H1 (cell line): ENCODE measurements around the gene TXNDC2. TPM values are rescaled to one million over a fixed set of nuclear protein-coding genes. Genes with fewer than 3 reads are reported as not detected.

Experiments
- CTCF ChIA-PET: fragments of 300-600 bp; sonication (Branson Sonifier 250); formaldehyde crosslinking; loops from one replicate; lab custom pipeline; 2021; ENCODE audit not compliant: partially characterized antibody; lab: Charles Lee
- POLR2A ChIA-PET: fragments of 300-600 bp; sonication (Branson Sonifier 250); formaldehyde crosslinking; loops from one replicate; lab custom pipeline; 2021; ENCODE audit warnings: inconsistent platforms; ENCODE audit not compliant: partially characterized antibody; lab: Charles Lee
- DNase-seq, 2 experiments: peaks; one replicate each; pipeline versions ENCODE4 v3.0.0 to v3.0.0-alpha.2; 2010 to 2022; ENCODE audit warnings: low spot score in 2 of 2, low read depth in 1 of 2, mixed read lengths in 1 of 2
- FAIRE-seq: peaks from 2 replicates; lab custom pipeline; 2011; peaks lifted over from hg19 to GRCh38; lab: Jason Lieb, UNC
- H2AFZ ChIP-seq: 2 replicates; pipeline ENCODE4 v1.8.1; 2012; ENCODE audit warnings: low read length, inconsistent platforms
- H2AK5ac ChIP-seq: 2 replicates; pipeline ENCODE4 v1.6.1; 2013; ENCODE audit warnings: low read depth, low read length
- H2BK120ac ChIP-seq: replicated peaks from 2 replicates; pipeline ENCODE3; 2013; ENCODE audit warnings: low read depth, low read length, inconsistent platforms
- H2BK12ac ChIP-seq: 2 replicates; pipeline ENCODE4 v1.6.1; 2013; ENCODE audit warnings: low read depth, low read length
- H2BK15ac ChIP-seq: 2 replicates; pipeline ENCODE4 v1.6.1; 2013; ENCODE audit warnings: low read length
- H2BK20ac ChIP-seq: 2 replicates; pipeline ENCODE4 v1.6.1; 2013; ENCODE audit warnings: low read length
- H2BK5ac ChIP-seq: 2 replicates; pipeline ENCODE4 v1.6.1; 2013; ENCODE audit warnings: low read depth, low read length
- H3K14ac ChIP-seq: 2 replicates; pipeline ENCODE4 v1.6.1; 2013; ENCODE audit warnings: inconsistent platforms; ENCODE audit not compliant: insufficient read length
- H3K18ac ChIP-seq: 2 replicates; pipeline ENCODE4 v1.6.1; 2013; ENCODE audit warnings: low read length; ENCODE audit errors: extremely low read depth
- H3K23ac ChIP-seq: 2 replicates; pipeline ENCODE4 v1.6.1; 2013; ENCODE audit warnings: inconsistent platforms; ENCODE audit not compliant: insufficient read length
- H3K23me2 ChIP-seq: 2 replicates; pipeline ENCODE4 v1.6.1; 2013; ENCODE audit warnings: low read depth, low read length
- H3K27ac ChIP-seq: 2 replicates; pipeline ENCODE4 v1.6.1; 2011; ENCODE audit warnings: low read depth, low read length, inconsistent platforms
- H3K27me3 ChIP-seq, 4 experiments: replicated peaks in 1 of 4; 1 replicate in 1 of 4; 2 replicates in 3 of 4; pipeline versions ENCODE4 v1.6.1 to v1.8.1; 2011 to 2013; ENCODE audit warnings: low read length in 3 of 4, mild to moderate bottlenecking in 3 of 4, inconsistent platforms in 2 of 4, mixed read lengths in 2 of 4, moderate library complexity in 1 of 4; ENCODE audit not compliant: control insufficient read depth in 3 of 4, insufficient read depth in 3 of 4; ENCODE audit errors: extremely low read depth in 1 of 4
- H3K36me3 ChIP-seq, 4 experiments: 2 replicates each; pipeline versions ENCODE4 v1.6.1 to v1.8.1; 2011 to 2013; ENCODE audit warnings: mild to moderate bottlenecking in 4 of 4, low read length in 3 of 4, moderate library complexity in 2 of 4, control low read depth in 1 of 4, inconsistent platforms in 1 of 4; ENCODE audit not compliant: insufficient read depth in 4 of 4, control insufficient read depth in 2 of 4
- H3K4ac ChIP-seq: replicated peaks from 2 replicates; pipeline ENCODE3; 2013; ENCODE audit warnings: low read length, low read depth, mixed read lengths, inconsistent platforms; ENCODE audit not compliant: insufficient read length
- H3K4me1 ChIP-seq, 4 experiments: replicated peaks in 1 of 4; 1 replicate in 1 of 4; 2 replicates in 3 of 4; pipeline versions ENCODE4 v1.6.1 to v1.8.1; 2011 to 2013; ENCODE audit warnings: low read length in 3 of 4, inconsistent platforms in 2 of 4, mixed read lengths in 1 of 4; ENCODE audit not compliant: insufficient read depth in 4 of 4, control insufficient read depth in 3 of 4
- H3K4me2 ChIP-seq, 2 experiments: 2 replicates each; pipeline versions ENCODE4 v1.6.1 to v1.8.1; 2011 to 2013; ENCODE audit warnings: low read depth in 2 of 2, low read length in 2 of 2, control low read depth in 1 of 2, inconsistent platforms in 1 of 2, mild to moderate bottlenecking in 1 of 2; ENCODE audit not compliant: insufficient read depth in 1 of 2
- H3K4me3 ChIP-seq, 4 experiments: fragments of 200-600, 300-600 bp in 1 of 4; sonication (generic), shearing (Covaris generic), sonication (Bioruptor Twin) in 1 of 4; 2 replicates each; pipeline versions ENCODE4 v1.5.1 to v1.8.1; 2011 to 2016; ENCODE audit warnings: low read length in 4 of 4, low read depth in 3 of 4, control low read depth in 2 of 4, inconsistent platforms in 2 of 4, mild to moderate bottlenecking in 2 of 4, mixed read lengths in 1 of 4, moderate library complexity in 1 of 4; ENCODE audit not compliant: insufficient read depth in 2 of 4; ENCODE audit errors: extremely low read depth in 1 of 4
- H3K56ac ChIP-seq: replicated peaks from 2 replicates; pipeline ENCODE3; 2013; ENCODE audit warnings: low read depth, mild to moderate bottlenecking, mixed read lengths, low read length, inconsistent platforms; ENCODE audit not compliant: insufficient read length
- H3K79me1 ChIP-seq: 2 replicates; pipeline ENCODE4 v1.6.1; 2013; ENCODE audit warnings: low read depth, low read length, control low read depth
- H3K79me2 ChIP-seq, 2 experiments: 2 replicates each; pipeline versions ENCODE4 v1.6.1 to v1.8.1; 2012 to 2013; ENCODE audit warnings: low read length in 2 of 2, mild to moderate bottlenecking in 2 of 2, inconsistent platforms in 1 of 2; ENCODE audit not compliant: insufficient read depth in 2 of 2, control insufficient read depth in 1 of 2
- H3K9ac ChIP-seq, 4 experiments: replicated peaks in 1 of 4; 1 replicate in 1 of 4; 2 replicates in 3 of 4; pipeline versions ENCODE4 v1.6.1 to v1.8.1; 2011 to 2013; ENCODE audit warnings: low read depth in 3 of 4, low read length in 3 of 4, control low read depth in 2 of 4, mild to moderate bottlenecking in 2 of 4, moderate library complexity in 2 of 4, inconsistent platforms in 1 of 4; ENCODE audit errors: extremely low read depth in 1 of 4
- H3K9me3 ChIP-seq, 2 experiments: 2 replicates each; pipeline versions ENCODE4 v1.6.1 to v1.8.1; 2012 to 2013; ENCODE audit warnings: mild to moderate bottlenecking in 2 of 2, moderate library complexity in 2 of 2, control low read depth in 1 of 2, inconsistent platforms in 1 of 2, low read depth in 1 of 2, low read length in 1 of 2, mixed read lengths in 1 of 2; ENCODE audit not compliant: insufficient read depth in 2 of 2
- H4K20me1 ChIP-seq, 2 experiments: replicated peaks in 1 of 2; 2 replicates each; pipeline versions ENCODE3 to v1.8.1; 2011 to 2013; ENCODE audit warnings: inconsistent platforms in 2 of 2, low read length in 2 of 2, mild to moderate bottlenecking in 1 of 2; ENCODE audit not compliant: insufficient read depth in 2 of 2, control insufficient read depth in 1 of 2
- H4K5ac ChIP-seq: 2 replicates; pipeline ENCODE4 v1.6.1; 2013; ENCODE audit warnings: low read length, low read depth, mixed read lengths, inconsistent platforms; ENCODE audit not compliant: insufficient read length
- H4K8ac ChIP-seq: 2 replicates; pipeline ENCODE4 v1.8.0; 2013; ENCODE audit warnings: mild to moderate bottlenecking, moderate library complexity, low read length, inconsistent platforms; ENCODE audit not compliant: insufficient read depth; ENCODE audit errors: extremely low read depth
- H4K91ac ChIP-seq: replicated peaks from 2 replicates; pipeline ENCODE3; 2013; ENCODE audit warnings: low read length, mixed read lengths, inconsistent platforms; ENCODE audit not compliant: insufficient read length
- BACH1 ChIP-seq: IDR thresholded peaks from 2 replicates; pipeline ENCODE4 v1.6.1; 2012; ENCODE audit warnings: low read length, improper control_type of control experiment
- GTF2F1 ChIP-seq: IDR thresholded peaks from 2 replicates; pipeline ENCODE4 v1.6.1; 2012; ENCODE audit warnings: low read depth, low read length, improper control_type of control experiment, borderline replicate concordance
- NANOG ChIP-seq: IDR thresholded peaks from 2 replicates; pipeline ENCODE4 v1.6.1; 2011; ENCODE audit warnings: low read length, low read depth, mild to moderate bottlenecking, inconsistent platforms; ENCODE audit not compliant: insufficient read depth, poor library complexity, severe bottlenecking
- RAD21 ChIP-seq, 2 experiments: IDR thresholded peaks in 1 of 2; conservative IDR thresholded peaks in 1 of 2; 2 replicates each; pipeline ENCODE4 v1.6.1; 2011; ENCODE audit warnings: low read depth in 2 of 2, low read length in 2 of 2, improper control_type of control experiment in 1 of 2, inconsistent platforms in 1 of 2, mild to moderate bottlenecking in 1 of 2, moderate library complexity in 1 of 2
- SP2 ChIP-seq: IDR thresholded peaks from 2 replicates; pipeline ENCODE4 v1.6.1; 2012; ENCODE audit warnings: mild to moderate bottlenecking, low read length, inconsistent platforms
- TCF12 ChIP-seq: IDR thresholded peaks from 2 replicates; pipeline ENCODE4 v1.6.1; 2011; ENCODE audit warnings: low read depth, mild to moderate bottlenecking, low read length
- WGBS, 2 experiments: shearing (Covaris generic) in 1 of 2; methylation state at CpG; one replicate each; pipeline versions ENCODE4 v1.1.6 to v1.1.7; 2013 to 2015; ENCODE audit warnings: low lambda C conversion rate in 2 of 2, mixed read lengths in 2 of 2, inconsistent platforms in 1 of 2, low coverage in 1 of 2, missing lambda C conversion rate in 1 of 2; ENCODE audit not compliant: insufficient replicate concordance in 2 of 2, insufficient coverage in 1 of 2, insufficient read length in 1 of 2; ENCODE audit errors: extremely low coverage in 1 of 2, missing lambda C conversion rate in 1 of 2; 5-methylcytosine and 5-hydroxymethylcytosine counted together
- polyA plus RNA-seq, 7 experiments: library from polyadenylated mRNA; depleted of rRNA in 3 of 7; stranded (reverse) in 5 of 7; unstranded in 2 of 7; fragments of >200 nt in 5 of 7; fragments of 200-250 nt in 2 of 7; gene quantifications; 1 replicate in 5 of 7; 2 replicates in 1 of 7; 4 replicates in 1 of 7; pipeline versions ENCODE4 v1.2.1 to v1.2.3, GENCODE V29; 2011 to 2013; ENCODE audit warnings: missing spikeins in 2 of 7, mixed read lengths in 2 of 7
- total RNA-seq: library from RNA; stranded (reverse); fragmentation: NEBNext Ultra II Directional; extraction: Animal tissue kit (Norgen Biotek cat#: 25700); gene quantifications from 2 replicates; pipeline ENCODE4 v1.2.1, GENCODE V29; 2021
- TF ChIP-seq, protein P1 (sequence below), 3 experiments: IDR thresholded peaks; 1 replicate in 2 of 3; 2 replicates in 1 of 3; pipeline versions ENCODE4 v1.5.1 to v1.6.1; 2011; ENCODE audit warnings: low read length in 3 of 3, mild to moderate bottlenecking in 3 of 3, inconsistent platforms in 2 of 3, low read depth in 1 of 3, moderate library complexity in 1 of 3; ENCODE audit not compliant: insufficient read depth in 1 of 3; ENCODE audit errors: control extremely low read depth in 1 of 3

TXNDC2 gene
- total and polyA plus RNA-seq, 2 of the 8 experiments (the other 6 are each of a cell fraction or from before 2014, with no cell fraction given) = 0.09 TPM; not detected in 1

GRCh38 chr18:9859232-9859631, 26.5 kb upstream of the TXNDC2 start:
- no peak overlapping the region for H2BK15ac ChIP-seq
- H3K79me2 ChIP-seq = no peaks in the 10 kb centered on the region
- no peaks in the 10 kb centered on the region for H3K27me3 ChIP-seq
- H3K36me3 ChIP-seq = no peaks in the 10 kb centered on the region; a peak in 1 of 8 replicates
- no peak overlapping the region for H4K91ac ChIP-seq
- no peak overlapping the region for H3K4ac ChIP-seq
- TF ChIP-seq NANOG = no peak
- TF ChIP-seq RAD21 (IDR thresholded peaks at IDR 0.05 in 1 of 2, conservative IDR thresholded peaks at IDR 0.05 in 1 of 2; ENCODE audit: low read depth in 2 of 2, low read length in 2 of 2) = peak in 1 of 2 experiments; percentile 35; a peak in 1 of 4 replicates
- TF ChIP-seq GTF2F1 = no peak
- no peak for TF ChIP-seq BACH1
- no peak for TF ChIP-seq TCF12
- TF ChIP-seq SP2 = no peak
- TF ChIP-seq, protein P1, sequence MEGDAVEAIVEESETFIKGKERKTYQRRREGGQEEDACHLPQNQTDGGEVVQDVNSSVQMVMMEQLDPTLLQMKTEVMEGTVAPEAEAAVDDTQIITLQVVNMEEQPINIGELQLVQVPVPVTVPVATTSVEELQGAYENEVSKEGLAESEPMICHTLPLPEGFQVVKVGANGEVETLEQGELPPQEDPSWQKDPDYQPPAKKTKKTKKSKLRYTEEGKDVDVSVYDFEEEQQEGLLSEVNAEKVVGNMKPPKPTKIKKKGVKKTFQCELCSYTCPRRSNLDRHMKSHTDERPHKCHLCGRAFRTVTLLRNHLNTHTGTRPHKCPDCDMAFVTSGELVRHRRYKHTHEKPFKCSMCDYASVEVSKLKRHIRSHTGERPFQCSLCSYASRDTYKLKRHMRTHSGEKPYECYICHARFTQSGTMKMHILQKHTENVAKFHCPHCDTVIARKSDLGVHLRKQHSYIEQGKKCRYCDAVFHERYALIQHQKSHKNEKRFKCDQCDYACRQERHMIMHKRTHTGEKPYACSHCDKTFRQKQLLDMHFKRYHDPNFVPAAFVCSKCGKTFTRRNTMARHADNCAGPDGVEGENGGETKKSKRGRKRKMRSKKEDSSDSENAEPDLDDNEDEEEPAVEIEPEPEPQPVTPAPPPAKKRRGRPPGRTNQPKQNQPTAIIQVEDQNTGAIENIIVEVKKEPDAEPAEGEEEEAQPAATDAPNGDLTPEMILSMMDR (IDR thresholded peaks at IDR 0.05; ENCODE audit: control extremely low read depth in 1 of 3, insufficient read depth in 1 of 3, low read depth in 1 of 3, low read length in 3 of 3) = peak in 2 of 3 experiments; percentile 34 to 42; a peak in 2 of 4 replicates
- H4K20me1 ChIP-seq = no peaks in the 10 kb centered on the region
- no peak overlapping the region for H3K4me3 ChIP-seq
- POLR2A ChIA-PET = no interaction called here
- H3K27ac ChIP-seq = no peak overlapping the region
- no peak overlapping the region for H2BK20ac ChIP-seq
- no peak overlapping the region for H3K56ac ChIP-seq
- no peak overlapping the region for H2AFZ ChIP-seq
- H3K79me1 ChIP-seq = no peaks in the 10 kb centered on the region
- no peak for FAIRE-seq
- H3K23me2 ChIP-seq = no peaks in the 10 kb centered on the region; the same call in 1 of the 2 replicates
- H3K18ac ChIP-seq = no peak overlapping the region
- H3K4me2 ChIP-seq = no peak overlapping the region
- WGBS, 2 experiments = 90% methylated on average over 7 of the region's 7 CpGs; no CpG with 5 or more reads in 1 of the 2 experiments
- CTCF ChIA-PET = no interaction called here
- peaks cover 0 to 6% (median 0%) of the 10 kb centered on the region in 4 experiments; a peak in 2 of 7 replicates for H3K4me1 ChIP-seq
- H2AK5ac ChIP-seq = no peak overlapping the region
- H4K5ac ChIP-seq = no peak overlapping the region
- no peak overlapping the region for H3K23ac ChIP-seq
- no peak overlapping the region for H3K9ac ChIP-seq
- no peak overlapping the region for H2BK12ac ChIP-seq
- no peak overlapping the region for H2BK120ac ChIP-seq
- DNase-seq = no peak
- H2BK5ac ChIP-seq = no peak overlapping the region
- H4K8ac ChIP-seq = peak overlapping the region; percentile 63; the same call in 1 of the 2 replicates
- H3K9me3 ChIP-seq = no peaks in the 10 kb centered on the region
- no peak overlapping the region for H3K14ac ChIP-seq
